NCI-H226 (cell line): ENCODE results near the gene ACAD11.
"Not testable (repeated sequence)": the region's sequence is repeated elsewhere in the genome, so short reads cannot be mapped to it uniquely, and the experiment has no call there.

Experiments used
- DNase-seq: peaks from one replicate; pipeline ENCODE4 v3.0.0-alpha.2; 2015

The ACAD11 gene

GRCh38 chr3:132596816-132597433, 62.7 kb downstream of the ACAD11 start, which contains the start of gene ACKR4:
Gene ACKR4, plus strand, starts transcription at chr3:132597270. Its CDS starts 3,128 bp downstream, at chr3:132600398.
- DNase-seq: no peak

DNA sequence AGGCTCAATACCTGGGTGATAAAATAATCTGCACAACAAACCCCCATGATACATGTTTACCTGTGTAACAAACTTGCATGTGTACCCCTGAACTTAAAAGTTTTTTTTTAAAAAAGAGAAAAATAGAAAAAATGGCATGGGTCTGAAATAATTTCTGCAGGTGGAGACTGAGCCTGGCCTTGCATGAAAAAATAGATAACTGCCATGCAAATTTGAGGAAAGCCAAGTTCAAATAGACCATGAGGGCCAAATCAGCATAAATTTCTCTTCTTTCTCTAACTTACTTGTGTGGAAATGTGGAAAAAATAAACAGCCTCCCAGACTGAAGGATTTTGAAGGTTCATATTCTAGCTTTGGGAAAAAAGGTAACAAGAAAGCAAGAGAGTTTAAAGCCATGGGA, 63.3 kb downstream of the ACAD11 start:
- no peak for DNase-seq

GRCh38 chr3:132595014-132595413, 64.6 kb downstream of the ACAD11 start:
- DNase-seq: peak; percentile 52

DNA sequence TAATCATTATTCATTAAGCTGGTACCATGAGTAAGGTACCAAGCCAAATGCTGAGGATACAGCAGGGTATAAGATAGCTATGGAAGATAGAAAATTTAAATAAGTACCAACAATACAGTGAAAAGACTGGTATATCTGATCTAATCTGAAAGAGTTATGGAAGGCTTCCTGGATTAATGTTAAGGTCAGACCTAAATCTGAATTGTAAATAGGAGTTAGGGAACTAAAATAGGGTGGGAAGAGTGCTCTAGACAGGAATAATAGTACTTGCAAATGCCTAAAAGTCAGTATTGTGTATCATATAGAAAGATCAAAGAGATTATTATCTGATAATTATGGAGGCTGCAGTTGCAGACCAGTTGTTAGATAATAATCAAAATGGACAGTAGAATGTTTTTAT, 65.1 kb downstream of the ACAD11 start:
- no peak for DNase-seq

- DNase-seq: peak; percentile 58
Observed at GRCh38 chr3:132593947-132594323, 65.7 kb downstream of the ACAD11 start.

GRCh38 chr3:132593241-132593946, 66.2 kb downstream of the ACAD11 start:
- DNase-seq: no peak

DNA sequence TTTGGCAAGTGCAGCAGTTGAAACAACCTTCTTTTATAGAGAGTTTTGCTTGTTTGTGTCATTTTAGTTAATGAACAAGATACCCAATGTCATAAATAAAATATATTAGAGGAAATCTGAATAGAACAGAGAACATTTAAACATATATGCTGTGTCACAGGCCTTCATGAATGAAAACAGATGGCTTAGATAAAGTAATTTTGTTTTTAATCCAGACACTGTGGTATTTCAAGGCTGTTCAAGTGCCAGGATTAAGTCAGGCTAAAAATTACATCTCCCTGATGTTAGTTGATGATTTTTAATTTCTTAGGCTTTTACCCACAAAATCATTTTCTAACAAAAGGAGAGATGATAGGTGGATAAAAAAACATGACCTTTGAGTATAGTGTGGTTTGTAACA, 67.4 kb downstream of the ACAD11 start:
- no peak for DNase-seq

GRCh38 chr3:132587401-132587800, 72.2 kb downstream of the ACAD11 start:
- no peak for DNase-seq

GRCh38 chr3:132573797-132574211, 85.8 kb downstream of the ACAD11 start:
- no peak for DNase-seq

DNA sequence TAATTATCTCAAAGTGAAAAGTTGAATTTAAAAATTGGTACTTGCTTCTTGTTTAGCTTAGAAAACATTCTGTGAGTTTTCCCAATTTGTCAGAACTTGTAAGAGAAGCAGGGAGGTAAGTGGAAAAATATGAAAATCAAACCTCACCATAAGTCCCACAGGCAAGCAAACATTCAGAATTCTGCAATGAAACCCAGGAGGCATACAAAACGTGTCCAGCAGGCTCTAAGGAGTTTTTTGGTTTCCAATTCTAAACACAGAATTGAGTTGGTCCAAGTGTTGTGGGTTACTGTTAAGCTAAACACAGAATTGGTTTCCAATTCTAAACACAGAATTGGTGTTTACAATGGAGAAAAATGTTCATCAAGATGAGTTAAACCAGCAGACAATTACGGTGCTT, 89.6 kb downstream of the ACAD11 start:
- no peak for DNase-seq

GRCh38 chr3:132569580-132569979, 90.0 kb downstream of the ACAD11 start:
- DNase-seq: no peak

GRCh38 chr3:132569153-132569552, 90.5 kb downstream of the ACAD11 start:
- DNase-seq: no peak

DNA sequence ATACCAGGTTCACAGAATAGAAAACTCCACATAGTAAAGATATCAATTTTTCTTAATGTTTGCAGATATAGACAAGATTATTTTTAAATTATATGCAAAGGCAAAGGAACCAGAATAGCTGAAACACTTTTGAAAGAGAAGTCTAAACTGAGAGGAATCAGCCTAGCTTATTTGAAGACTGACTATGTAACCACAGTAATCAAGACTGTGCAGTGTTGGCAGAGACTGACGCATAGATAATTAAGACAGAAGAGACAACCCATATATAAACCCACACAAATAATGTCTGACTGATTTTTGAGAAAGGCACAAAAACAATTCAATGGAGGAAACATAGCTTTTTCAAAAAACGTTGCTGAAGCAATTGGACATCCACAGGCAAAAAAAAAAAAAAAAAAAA, 91.2 kb downstream of the ACAD11 start:
- no peak for DNase-seq

DNA sequence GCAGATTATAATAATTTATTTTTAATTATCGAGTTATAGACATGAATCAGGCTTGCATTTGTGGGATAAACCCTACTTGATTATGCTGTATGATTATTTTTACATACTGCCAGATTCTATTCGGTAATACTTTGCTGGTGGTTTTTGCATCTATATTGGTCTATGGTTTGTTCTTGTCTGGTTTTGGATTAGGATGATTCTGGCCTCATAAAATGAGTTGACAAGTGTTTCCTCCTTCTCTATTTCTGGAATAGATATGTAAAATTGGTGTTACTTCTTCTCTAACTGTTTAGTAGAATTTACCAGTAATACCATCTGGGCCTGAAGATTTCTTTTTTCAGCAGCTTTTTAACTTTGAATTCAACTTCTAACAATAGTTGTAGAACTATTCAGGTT, 95.5 kb downstream of the ACAD11 start:
- DNase-seq: no peak

DNA sequence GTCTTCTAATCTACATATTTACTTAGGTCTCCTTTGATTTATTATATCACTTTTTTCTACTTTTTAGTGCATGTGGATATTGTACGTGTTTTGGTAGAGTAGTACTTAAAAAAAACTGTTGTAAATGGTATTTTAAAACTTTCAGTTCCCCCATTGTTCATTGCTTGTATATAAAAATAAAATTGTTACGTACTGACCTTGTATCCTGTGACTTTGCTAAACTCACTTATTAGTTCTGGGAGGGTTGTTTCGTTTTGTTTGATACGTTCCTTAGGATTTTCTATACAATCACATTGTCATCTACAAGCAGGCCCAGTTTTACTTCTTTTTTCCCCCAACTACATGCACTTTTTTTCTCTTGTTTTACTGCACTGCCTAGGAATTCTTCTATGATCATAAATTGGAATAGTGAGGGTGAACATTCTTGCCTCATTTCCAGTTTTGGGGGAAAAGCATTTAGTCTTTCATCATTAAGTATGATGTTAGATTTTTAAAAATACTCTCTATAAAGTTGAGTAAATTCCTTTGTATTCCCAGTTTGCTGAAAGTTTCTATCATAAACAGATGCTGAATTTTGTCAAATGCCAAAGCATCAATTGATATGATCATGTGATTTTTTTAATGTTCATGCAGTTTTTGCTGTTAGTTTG, 96.1 kb downstream of the ACAD11 start:
- no peak for DNase-seq

GRCh38 chr3:132561003-132561402, 98.6 kb downstream of the ACAD11 start:
- DNase-seq: no peak

- DNase-seq: no peak
Observed at GRCh38 chr3:132556508-132557159, 103.0 kb downstream of the ACAD11 start.

- DNase-seq: not testable (repeated sequence)
Observed at GRCh38 chr3:132556036-132556386, 103.6 kb downstream of the ACAD11 start.

DNA sequence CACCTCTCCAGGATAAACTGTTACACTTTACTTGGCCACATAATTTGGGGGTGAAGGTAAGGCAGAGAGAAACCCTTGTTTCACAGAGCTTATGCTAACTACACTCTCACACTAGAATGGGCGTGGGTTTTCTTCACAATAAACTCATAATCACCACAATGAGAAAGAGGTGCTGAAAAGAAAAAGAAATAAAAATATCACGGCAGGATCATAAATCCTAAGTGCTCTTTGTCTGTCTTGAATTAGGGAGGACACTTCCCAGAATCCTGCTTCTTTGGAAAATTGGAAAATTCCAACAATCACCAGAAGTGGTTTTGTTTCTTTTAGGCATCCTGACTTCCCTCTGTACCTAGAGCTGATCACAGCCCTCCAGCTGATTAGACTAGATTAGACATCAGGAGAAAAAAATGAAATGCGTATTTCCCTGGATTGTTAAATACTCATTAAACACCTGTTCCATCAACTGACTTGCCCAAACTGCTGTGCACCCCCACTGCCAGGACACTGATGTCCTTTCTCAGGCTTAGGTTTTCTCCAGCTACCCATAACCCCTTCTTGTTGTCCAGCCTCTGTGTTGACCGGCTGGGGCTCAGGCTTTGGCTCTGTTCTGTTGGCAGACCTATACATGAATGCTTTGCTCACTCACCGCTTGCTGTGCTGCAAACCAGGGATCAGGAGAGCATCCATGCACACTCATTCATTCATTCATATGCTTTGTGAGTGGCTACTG, 104.1 kb downstream of the ACAD11 start:
- DNase-seq: no peak

DNA sequence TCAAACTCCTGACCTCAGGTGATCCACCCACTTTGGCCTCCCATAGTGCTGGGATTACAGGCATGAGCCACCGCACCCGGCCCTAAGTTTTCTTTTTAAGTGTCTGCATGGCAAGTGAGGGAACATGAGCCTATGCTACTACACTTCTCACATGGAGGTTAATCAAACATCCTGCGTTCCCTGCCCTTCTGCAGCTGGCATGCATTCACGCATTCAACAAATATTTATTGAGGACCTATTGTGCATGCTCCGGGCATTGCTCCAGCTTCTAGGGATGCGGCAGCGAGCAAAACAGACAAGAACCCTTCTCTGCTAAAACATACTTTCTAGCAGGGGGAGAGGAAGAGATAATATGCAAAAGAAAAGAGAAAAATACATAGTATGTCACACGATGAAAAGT, 105.2 kb downstream of the ACAD11 start:
- DNase-seq: no peak

DNA sequence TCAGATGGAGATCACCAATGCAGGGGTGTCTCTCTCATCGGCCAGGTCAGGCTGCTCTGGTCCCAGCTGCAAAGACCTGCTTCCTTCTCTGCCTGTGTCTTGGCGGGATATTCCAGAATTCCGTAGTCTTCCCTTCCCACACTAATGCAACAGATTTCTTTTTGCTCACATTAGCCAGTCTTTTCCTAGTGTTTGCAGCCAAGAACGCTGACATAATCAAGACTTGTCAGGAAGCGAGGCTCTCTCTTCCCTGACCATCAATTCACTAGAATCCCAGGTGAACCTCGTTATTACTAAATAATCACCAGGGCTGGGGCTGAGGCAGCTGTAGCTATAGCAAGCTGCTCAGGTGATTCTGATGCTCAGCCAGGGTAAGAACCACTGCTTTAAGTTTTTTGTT, 105.8 kb downstream of the ACAD11 start:
- DNase-seq: no peak

DNA sequence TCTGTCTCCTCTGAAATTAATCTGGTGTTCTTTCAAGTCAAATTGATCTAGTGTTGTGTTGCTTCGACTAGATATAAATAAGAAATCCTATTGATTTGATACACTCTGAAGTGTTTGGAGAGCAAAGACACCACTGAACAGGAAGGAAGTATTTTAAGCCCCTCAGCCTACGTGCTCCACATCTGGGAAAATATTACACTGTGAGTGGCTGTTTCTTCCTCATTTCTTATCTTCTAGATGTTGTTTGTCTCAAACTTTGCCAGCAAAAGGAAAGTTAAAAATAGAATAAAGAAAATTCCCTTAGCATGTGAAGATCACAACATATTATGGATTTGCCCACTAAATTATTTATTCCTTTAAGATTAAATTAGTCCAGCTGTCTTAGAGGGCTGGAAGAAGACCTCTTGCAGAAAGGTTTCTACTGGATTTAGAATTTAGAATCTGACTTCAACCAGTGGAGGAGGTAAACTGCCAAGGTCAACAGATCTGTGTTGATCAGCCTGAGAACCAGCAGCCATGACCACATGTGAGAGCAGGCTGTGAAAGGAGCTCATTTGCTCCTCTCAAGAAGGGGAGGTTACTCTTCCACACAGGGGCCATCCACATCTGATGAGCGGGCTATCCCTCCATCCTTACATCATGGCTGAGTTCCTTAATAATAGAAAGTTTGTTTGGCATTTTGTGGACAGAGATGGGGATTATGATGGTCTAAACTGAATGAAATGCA, 108.9 kb downstream of the ACAD11 start:
- no peak for DNase-seq
